NCI-H2171 treated with DMSO at 0.1 percent for 48 hours (cell line): ENCODE results near the gene HS6ST3.
"Not testable (repeated sequence)": the region's sequence is repeated elsewhere in the genome, so short reads cannot be mapped to it uniquely, and the experiment has no call there.

Experiments
- DNase-seq: peaks from one replicate; lab custom pipeline; 2025; lab: John Stamatoyannopoulos, UW

The HS6ST3 gene

GRCh38 chr13:96444676-96445075 lies 354.8 kb downstream of the HS6ST3 start:
- no peak for DNase-seq

- DNase-seq, result no peak
These were observed 360.0 kb downstream of the HS6ST3 start for GRCh38 chr13:96449920-96450319.

- no peak for DNase-seq
These were observed 360.6 kb downstream of the HS6ST3 start for GRCh38 chr13:96450326-96451020.

- no peak for DNase-seq
These were observed 364.6 kb downstream of the HS6ST3 start for GRCh38 chr13:96454466-96454865.

GRCh38 chr13:96460609-96461008 lies 370.7 kb downstream of the HS6ST3 start:
- no peak for DNase-seq

- peak; percentile 66 for DNase-seq
These were observed 383.7 kb downstream of the HS6ST3 start for GRCh38 chr13:96473526-96474180.

GRCh38 chr13:96474181-96474557 lies 384.3 kb downstream of the HS6ST3 start:
- DNase-seq, result no peak

- no peak for DNase-seq
These were observed 385.2 kb downstream of the HS6ST3 start for GRCh38 chr13:96475103-96475502.

GRCh38 chr13:96481482-96481881 lies 391.6 kb downstream of the HS6ST3 start:
- DNase-seq, result no peak

GRCh38 chr13:96490496-96490989 lies 400.6 kb downstream of the HS6ST3 start:
- DNase-seq, result no peak

- DNase-seq, result no peak
These were observed 401.2 kb downstream of the HS6ST3 start for GRCh38 chr13:96491103-96491502.

GRCh38 chr13:96492766-96493165 lies 402.9 kb downstream of the HS6ST3 start:
- DNase-seq, result peak; percentile 71

- DNase-seq, result no peak
These were observed 409.7 kb downstream of the HS6ST3 start for GRCh38 chr13:96499656-96500055.

GRCh38 chr13:96500953-96501352 lies 411.0 kb downstream of the HS6ST3 start:
- no peak for DNase-seq

- no peak for DNase-seq
These were observed 413.6 kb downstream of the HS6ST3 start for GRCh38 chr13:96503481-96503880.

- no peak for DNase-seq
These were observed 421.7 kb downstream of the HS6ST3 start for GRCh38 chr13:96511587-96511986.

GRCh38 chr13:96519380-96519779 lies 429.5 kb downstream of the HS6ST3 start:
- DNase-seq, result no peak

- not testable (repeated sequence) for DNase-seq
These were observed 434.6 kb downstream of the HS6ST3 start for GRCh38 chr13:96524398-96525020.

GRCh38 chr13:96525715-96526114 lies 435.8 kb downstream of the HS6ST3 start:
- DNase-seq, result no peak

- peak; percentile 37 for DNase-seq
These were observed 437.6 kb downstream of the HS6ST3 start for GRCh38 chr13:96527497-96527896.

GRCh38 chr13:96532804-96533203 lies 442.9 kb downstream of the HS6ST3 start:
- peak; percentile 8 for DNase-seq

GRCh38 chr13:96533408-96533807 lies 443.5 kb downstream of the HS6ST3 start:
- DNase-seq, result no peak

GRCh38 chr13:96539791-96540190 lies 449.9 kb downstream of the HS6ST3 start:
- no peak for DNase-seq
